NCI-H2107 (cell line): ENCODE data around the gene GPR158.

Experiments used
- DNase-seq: peaks from one replicate; lab custom pipeline; 2025; lab: John Stamatoyannopoulos, UW

The GPR158 gene

GRCh38 chr10:25502453-25502852 is 327.7 kb downstream of the GPR158 start:
- DNase-seq = no peak

GRCh38 chr10:25504306-25504705 is 329.5 kb downstream of the GPR158 start:
- DNase-seq = no peak

GRCh38 chr10:25504838-25505237 is 330.0 kb downstream of the GPR158 start:
- DNase-seq = no peak

GRCh38 chr10:25505466-25505865 is 330.7 kb downstream of the GPR158 start:
- no peak for DNase-seq

- DNase-seq = no peak
Measured at GRCh38 chr10:25506821-25507335, 332.1 kb downstream of the GPR158 start.

GRCh38 chr10:25508112-25508815 is 333.5 kb downstream of the GPR158 start:
- no peak for DNase-seq

GRCh38 chr10:25509151-25509550 is 334.4 kb downstream of the GPR158 start:
- DNase-seq = no peak

GRCh38 chr10:25522294-25522693 is 347.5 kb downstream of the GPR158 start:
- DNase-seq = no peak

GRCh38 chr10:25522946-25523608 is 348.3 kb downstream of the GPR158 start:
- no peak for DNase-seq

- DNase-seq = no peak
Measured at GRCh38 chr10:25530306-25530705, 355.5 kb downstream of the GPR158 start.

- no peak for DNase-seq
Measured at GRCh38 chr10:25531457-25532061, 356.8 kb downstream of the GPR158 start.

GRCh38 chr10:25532213-25532612 is 357.4 kb downstream of the GPR158 start:
- DNase-seq = no peak

GRCh38 chr10:25536027-25536426 is 361.2 kb downstream of the GPR158 start:
- DNase-seq = no peak

- DNase-seq = no peak
Measured at GRCh38 chr10:25547382-25547781, 372.6 kb downstream of the GPR158 start.

GRCh38 chr10:25552283-25552919 is 377.6 kb downstream of the GPR158 start:
- DNase-seq = no peak

- DNase-seq = no peak
Measured at GRCh38 chr10:25555865-25556264, 381.1 kb downstream of the GPR158 start.

- DNase-seq = no peak
Measured at GRCh38 chr10:25556457-25556856, 381.7 kb downstream of the GPR158 start.

- DNase-seq = no peak
Measured at GRCh38 chr10:25557136-25557535, 382.3 kb downstream of the GPR158 start.

GRCh38 chr10:25561758-25562157 is 387.0 kb downstream of the GPR158 start:
- DNase-seq = no peak

- DNase-seq = no peak
Measured at GRCh38 chr10:25562547-25562946, 387.7 kb downstream of the GPR158 start.

GRCh38 chr10:25564351-25564750 is 389.6 kb downstream of the GPR158 start:
- no peak for DNase-seq

- DNase-seq = no peak
Measured at GRCh38 chr10:25565570-25565969, 390.8 kb downstream of the GPR158 start.

GRCh38 chr10:25573316-25573715 is 398.5 kb downstream of the GPR158 start:
- no peak for DNase-seq
